HG02588 (cell line): Measurements from ENCODE around the gene RPS6KB2.

Experiments
- ATAC-seq: cut with Tn5 transposase; IDR thresholded peaks from one replicate; pipeline ENCODE4 v1.9.1; 2021; ENCODE audit warnings: mild to moderate bottlenecking, moderate library complexity; ENCODE audit not compliant: unreplicated experiment

RPS6KB2 gene

DNA sequence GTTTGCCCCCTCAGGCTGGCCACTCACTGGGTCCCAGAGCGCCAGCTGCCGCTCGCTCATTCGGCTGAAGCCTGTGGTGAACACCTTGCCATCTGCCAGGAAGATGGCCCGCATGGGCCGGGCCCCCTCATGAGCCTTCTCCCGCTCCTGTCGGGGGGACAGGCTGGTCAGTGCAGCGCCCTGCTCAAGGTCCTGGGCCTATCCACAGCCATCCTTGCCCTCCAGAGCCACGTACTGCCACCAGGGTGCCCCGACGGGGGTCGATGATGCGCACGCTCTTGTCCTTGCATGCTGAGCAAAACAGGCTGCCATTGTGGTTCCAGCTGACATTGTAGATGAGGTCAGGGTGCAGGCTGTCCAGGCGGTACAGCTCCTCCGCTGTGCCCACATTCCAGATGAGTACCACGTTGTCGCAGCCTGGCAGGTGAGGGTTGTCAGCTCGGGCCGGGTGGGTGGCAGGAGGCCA lies 12.8 kb downstream of the RPS6KB2 start:
- no peak for ATAC-seq

DNA sequence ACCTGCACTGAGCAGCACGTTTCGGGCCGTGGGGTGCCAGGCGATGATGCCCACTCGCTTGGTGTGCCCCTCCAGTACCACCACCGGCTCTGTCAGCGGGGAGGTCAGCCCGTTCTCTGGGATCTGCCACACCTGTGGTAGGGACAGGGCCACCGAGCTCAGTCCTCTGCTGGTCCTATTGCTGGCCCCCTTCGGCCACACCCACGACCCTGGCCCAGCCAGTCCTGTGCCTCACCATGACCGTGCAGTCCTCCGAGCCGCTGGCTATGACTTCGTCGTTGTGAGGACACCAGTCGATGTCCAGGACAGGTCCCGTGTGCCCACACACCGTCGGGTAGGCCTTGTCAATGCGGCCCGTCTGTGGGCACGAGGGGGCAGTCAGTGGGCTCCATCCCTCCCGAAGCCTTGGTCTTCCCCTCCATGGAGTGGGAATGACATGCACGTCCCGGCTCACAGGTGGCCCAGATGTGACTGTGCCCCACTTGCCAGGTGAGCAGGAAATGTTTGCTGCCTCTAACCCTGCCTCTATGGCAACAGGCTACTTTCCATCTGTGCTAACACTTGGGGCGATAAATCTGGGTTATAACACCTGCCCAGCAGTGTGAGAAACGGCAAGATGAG lies 13.5 kb downstream of the RPS6KB2 start:
- ATAC-seq: no peak

GRCh38 chr11:67442504-67443404 lies 14.5 kb downstream of the RPS6KB2 start:
- ATAC-seq: no peak

GRCh38 chr11:67445515-67445914 lies 17.2 kb downstream of the RPS6KB2 start:
- no peak for ATAC-seq

DNA sequence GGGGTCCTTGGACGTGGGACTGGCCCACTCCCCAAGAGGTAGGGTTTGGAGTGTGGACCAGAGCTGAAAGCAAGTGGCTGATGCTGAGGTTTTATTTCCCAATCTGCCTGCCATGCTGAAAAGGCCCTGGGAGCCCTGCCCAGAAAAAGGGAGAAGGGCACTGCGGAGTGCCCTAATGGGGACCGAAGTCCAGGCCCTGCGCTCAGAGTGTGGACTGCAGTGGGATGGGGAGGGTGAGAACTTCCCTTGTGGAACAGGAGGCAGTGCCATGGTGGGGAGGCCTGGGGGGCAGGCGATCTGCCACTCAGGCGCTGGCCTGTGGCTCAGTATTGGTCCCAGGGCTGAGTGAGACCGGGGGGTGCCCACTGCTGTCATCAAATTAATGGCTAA lies 19.9 kb downstream of the RPS6KB2 start:
- no peak for ATAC-seq

DNA sequence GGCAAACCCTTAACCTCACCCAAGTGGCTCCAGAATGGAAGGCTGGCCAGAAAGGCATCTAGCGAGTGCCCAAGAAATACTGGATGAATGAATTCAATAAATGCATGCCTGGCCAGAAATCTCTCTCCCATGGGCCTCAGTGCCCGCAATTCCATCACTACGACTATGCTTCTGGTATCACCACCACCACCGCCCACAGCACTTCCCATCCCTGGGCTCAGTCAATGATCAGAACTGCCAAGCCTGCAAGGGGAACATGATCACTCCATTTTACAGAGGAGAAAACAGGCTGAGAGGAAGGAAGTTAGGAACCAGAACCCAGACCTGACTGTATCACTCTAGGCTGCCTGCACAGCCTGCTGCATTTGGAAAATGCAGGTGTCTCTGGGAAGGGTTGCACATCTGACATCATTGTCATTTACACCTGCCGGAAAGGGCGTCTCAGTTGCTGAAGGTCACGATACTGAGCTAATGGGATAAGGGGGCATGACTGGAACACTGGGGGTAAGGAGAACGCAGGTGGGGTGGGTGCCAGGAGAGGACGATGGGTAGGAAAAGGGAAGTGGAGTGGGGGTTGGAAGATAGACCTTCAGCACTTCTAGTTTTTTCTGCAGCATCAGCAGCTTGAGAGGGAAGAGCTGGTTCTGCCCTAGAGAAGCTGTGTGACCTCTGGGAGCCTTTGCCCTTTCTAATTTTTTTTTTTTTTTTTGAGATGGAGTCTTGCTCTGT lies 21.0 kb downstream of the RPS6KB2 start:
- no peak for ATAC-seq

DNA sequence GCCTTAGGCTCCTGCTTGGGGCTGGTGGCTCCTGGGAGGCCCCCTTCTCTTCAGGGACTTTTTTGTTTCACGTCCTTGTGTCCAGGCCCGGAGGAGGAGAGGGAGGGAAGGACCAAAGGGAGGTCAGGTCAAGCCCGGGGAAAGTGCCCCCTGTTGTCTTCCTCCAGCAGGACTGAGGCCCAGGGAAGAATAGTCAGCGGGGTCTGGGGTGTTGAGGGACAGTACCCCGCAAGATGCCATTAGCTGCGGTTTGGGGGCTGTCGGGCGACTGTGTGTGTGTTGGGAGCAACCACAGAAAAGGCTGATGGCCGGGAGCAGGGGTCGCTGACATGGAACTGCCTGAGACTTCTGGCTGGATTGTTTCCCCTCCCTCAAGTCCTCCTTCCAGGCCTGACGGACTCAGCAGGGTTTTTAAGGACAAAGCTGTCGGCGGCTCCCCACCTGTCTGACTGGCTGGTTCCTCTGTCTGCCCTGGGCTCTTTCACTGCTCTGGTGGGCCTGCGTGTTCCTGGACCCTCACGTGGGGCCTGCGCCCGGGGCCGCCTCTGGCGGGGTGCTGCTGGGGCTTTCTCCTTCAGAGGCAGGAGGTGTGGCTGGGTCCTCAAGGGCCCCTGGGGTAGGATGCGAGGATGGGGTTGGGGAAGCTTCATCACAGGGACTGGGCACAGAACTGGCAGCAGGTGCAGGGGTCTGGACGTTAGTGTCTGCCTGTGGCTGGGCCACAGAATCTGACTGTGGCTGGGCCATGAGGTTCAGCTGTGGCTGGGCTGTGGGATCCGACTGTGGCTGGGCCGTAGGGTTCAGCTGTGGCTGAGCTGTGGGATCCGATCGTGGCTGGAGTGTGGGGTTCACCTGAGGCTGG lies 22.7 kb downstream of the RPS6KB2 start:
- no peak for ATAC-seq

DNA sequence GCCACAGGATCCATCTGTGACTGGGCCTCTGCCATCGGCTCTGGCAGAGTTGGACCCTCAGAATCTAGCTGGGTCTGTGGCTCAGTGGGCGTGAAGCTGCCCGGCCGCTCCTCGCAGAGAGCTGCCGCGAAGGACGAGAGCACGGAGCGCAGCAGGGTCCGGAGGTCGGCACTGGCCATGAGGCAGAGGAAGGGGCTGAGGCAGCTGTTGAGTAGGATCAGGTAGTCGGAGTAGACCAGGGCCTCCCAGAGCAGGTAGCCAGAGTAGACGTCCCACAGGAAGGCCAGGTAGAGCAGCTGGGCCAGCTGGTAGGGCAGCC lies 23.3 kb downstream of the RPS6KB2 start:
- ATAC-seq: no peak

DNA sequence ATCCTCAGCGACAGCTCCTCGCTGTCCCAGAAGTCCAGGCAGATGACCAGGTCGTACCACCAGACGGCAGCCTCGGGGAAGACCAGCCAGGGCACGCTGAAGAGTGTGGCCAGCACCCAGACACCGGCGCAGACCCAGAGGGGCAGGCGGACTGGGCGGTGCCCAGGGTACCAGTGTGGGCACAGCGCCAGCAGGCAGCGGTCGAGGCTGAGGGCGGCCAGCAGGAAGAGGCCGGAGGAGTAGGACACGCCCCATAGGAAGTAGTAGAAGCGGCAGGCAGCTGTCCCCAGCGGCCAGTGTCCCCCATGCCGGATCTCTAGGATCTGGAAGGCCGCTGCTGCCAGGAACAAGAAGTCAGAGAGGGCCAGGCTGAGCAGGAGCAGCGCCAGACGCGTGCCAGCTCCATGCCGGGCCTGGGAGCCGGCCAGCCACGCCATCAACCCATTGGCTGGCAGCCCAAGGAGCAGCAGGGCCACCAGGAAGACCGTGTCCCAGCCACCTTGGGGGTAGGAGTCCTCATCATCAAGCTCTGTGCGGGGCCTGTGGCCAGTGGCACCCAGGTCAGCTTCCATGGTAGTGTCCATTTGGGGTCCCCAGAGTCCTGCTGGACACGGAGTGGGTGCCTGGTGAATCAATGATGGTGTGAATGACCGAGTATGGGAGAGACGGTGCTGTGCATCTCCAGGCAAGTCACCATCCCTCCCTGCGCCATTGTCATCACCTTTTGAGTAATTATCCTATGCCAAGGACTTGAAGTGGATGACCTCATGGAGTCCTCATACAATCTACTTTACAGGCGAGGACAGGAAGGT lies 24.1 kb downstream of the RPS6KB2 start, which contains the start of gene GPR152:
Gene GPR152, minus strand, starts transcription at position 589 of the 812 bp plus-strand sequence. Its CDS starts 5 bp downstream, at position 584.
- ATAC-seq: no peak

- no peak for ATAC-seq
Measured at GRCh38 chr11:67453816-67454732, 25.8 kb downstream of the RPS6KB2 start.

- ATAC-seq: no peak
Measured at GRCh38 chr11:67455054-67455453, 26.8 kb downstream of the RPS6KB2 start, which contains the start of gene CABP4. TSS of gene CABP4 (plus strand) at chr11:67455354. CDS start at chr11:67455424, 70 bp downstream.

DNA sequence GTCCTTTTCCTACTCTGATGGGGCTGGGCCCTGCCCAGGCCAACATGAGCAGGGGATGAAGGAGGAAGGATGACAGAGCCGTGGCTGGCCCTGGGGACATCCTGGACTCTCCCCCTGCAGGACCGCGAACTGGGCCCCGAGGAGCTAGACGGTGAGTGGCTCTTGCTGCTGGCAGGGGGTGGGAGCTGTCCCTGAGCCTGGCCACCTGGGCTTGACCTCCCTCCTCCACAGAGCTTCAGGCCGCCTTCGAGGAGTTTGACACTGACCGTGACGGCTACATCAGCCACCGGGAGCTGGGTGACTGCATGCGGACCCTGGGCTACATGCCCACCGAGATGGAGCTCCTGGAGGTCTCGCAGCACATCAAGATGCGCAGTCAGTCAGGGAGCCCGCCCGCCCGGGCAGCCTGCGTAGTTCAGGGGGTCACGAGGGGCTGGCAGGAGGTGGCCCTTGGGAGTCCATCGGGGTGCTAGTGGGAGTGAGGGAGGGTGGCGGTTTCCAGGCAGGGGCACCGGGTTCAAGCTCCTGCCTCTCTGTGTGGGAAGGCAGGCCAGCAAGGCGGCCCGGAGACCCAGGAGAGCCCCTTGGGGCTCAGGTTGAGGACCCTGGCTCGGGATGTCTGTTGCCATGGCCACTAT lies 27.9 kb downstream of the RPS6KB2 start:
- ATAC-seq: no peak

- ATAC-seq: no peak
Measured at GRCh38 chr11:67457453-67457852, 29.2 kb downstream of the RPS6KB2 start.

GRCh38 chr11:67458266-67458665 lies 30.0 kb downstream of the RPS6KB2 start:
- ATAC-seq: no peak

DNA sequence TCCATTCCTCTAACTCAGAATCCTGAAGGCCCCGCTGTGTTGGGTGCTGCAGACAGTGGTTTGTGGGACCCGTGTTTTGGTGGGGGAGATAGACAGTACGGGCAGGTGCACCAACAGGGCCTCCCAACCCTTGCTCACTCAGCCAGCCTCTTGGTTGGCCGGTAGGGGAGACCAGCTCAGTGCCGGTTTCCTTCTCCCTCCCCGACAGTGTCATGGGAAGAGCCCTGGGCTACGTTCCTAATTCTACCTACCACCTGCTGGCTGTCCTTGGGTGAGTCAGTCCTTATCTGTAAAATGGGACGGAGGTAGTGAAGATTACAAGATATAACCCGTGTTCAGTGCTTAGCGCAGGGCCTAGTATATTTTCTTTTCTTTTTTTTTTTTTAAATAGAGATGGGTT lies 34.9 kb downstream of the RPS6KB2 start:
- no peak for ATAC-seq

DNA sequence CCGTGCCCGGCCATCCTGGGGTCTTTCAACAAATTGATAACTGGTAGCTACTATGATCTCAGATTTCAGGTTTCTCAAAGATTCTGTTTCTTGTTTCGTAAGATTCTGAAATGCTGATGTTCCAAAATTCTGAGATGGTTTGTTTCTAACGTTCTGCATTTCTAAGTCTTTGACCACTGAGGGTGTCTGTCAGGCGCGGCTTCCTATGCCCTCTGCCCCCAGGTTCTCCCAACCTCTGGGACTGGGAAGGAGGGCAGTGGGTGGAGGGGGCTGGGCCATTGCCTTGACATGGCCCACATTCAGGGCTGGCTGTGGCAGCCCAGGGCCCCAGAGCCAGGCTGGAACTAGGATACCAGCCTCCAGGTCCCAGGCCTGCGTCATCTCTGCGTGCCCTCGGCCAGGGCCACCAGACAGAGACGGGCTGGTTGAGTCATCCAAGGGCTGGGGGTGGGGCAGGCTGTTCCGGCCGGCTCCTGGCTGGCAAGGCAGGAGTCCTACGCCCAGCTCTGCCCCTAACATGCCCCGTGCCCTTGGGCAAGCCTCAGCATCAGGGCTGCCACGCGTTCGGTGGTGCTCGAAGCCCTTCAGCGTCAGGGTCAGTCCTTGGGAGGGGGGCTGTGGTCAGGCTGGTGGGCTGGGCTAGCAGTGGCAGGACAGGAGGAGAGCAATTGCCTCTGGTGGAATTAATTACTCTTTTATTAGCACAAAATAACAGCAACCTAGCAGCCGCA lies 35.6 kb downstream of the RPS6KB2 start:
- ATAC-seq: no peak

- peak; percentile 45 for ATAC-seq
Measured at GRCh38 chr11:67464411-67465188, 36.3 kb downstream of the RPS6KB2 start.
